CD4-positive, alpha-beta T cell treated with Interleukin-10 for 1 hour (primary cell): ENCODE results near the gene GRK4.
A peak's percentile ranks its signal among the peaks of the same experiment; 100 is the strongest.

Experiments
- DNase-seq: peaks from one replicate; pipeline ENCODE4 v3.0.0-alpha.2; 2020

Gene GRK4

GRCh38 chr4:3017504-3017903 is 54.1 kb downstream of the GRK4 start:
- no peak for DNase-seq

GRCh38 chr4:3019145-3019846 is 55.9 kb downstream of the GRK4 start:
- DNase-seq = no peak

- DNase-seq = no peak
These were observed 57.8 kb downstream of the GRK4 start for GRCh38 chr4:3021127-3021526.

GRCh38 chr4:3021627-3022026 is 58.3 kb downstream of the GRK4 start:
- DNase-seq = no peak

- DNase-seq = no peak
These were observed 58.7 kb downstream of the GRK4 start for GRCh38 chr4:3022112-3022511.

- DNase-seq = no peak
These were observed 59.3 kb downstream of the GRK4 start for GRCh38 chr4:3022651-3023050.

GRCh38 chr4:3025881-3026280 is 62.5 kb downstream of the GRK4 start:
- no peak for DNase-seq

- no peak for DNase-seq
These were observed 63.2 kb downstream of the GRK4 start for GRCh38 chr4:3026540-3026939.

GRCh38 chr4:3029464-3029863 is 66.1 kb downstream of the GRK4 start:
- no peak for DNase-seq

- no peak for DNase-seq
These were observed 67.4 kb downstream of the GRK4 start for GRCh38 chr4:3030566-3031356.

- DNase-seq = no peak
These were observed 68.1 kb downstream of the GRK4 start for GRCh38 chr4:3031357-3032082.

- no peak for DNase-seq
These were observed 70.9 kb downstream of the GRK4 start for GRCh38 chr4:3034231-3034630.

GRCh38 chr4:3035249-3035648 is 71.9 kb downstream of the GRK4 start:
- DNase-seq = no peak

GRCh38 chr4:3035674-3036073 is 72.3 kb downstream of the GRK4 start:
- DNase-seq = no peak

GRCh38 chr4:3036131-3036952 is 73.0 kb downstream of the GRK4 start:
- DNase-seq = no peak

- DNase-seq = peak; percentile 22
These were observed 74.6 kb downstream of the GRK4 start for GRCh38 chr4:3037957-3038461.

- DNase-seq = no peak
These were observed 76.5 kb downstream of the GRK4 start for GRCh38 chr4:3039706-3040366.

GRCh38 chr4:3040452-3041191 is 77.3 kb downstream of the GRK4 start:
- no peak for DNase-seq

- peak; percentile 46 for DNase-seq
These were observed 78.1 kb downstream of the GRK4 start for GRCh38 chr4:3041192-3042142.

- DNase-seq = no peak
These were observed 78.9 kb downstream of the GRK4 start for GRCh38 chr4:3042226-3042625.
